Epithelial cell of proximal tubule (primary cell): Measurements from ENCODE around the gene RELT. TPM values are rescaled to one million over a fixed set of nuclear protein-coding genes. Genes with fewer than 3 reads are reported as not detected.

Source experiments
- DNase-seq: peaks from one replicate; pipeline ENCODE4 v3.0.0-alpha.2; 2011; ENCODE audit warnings: low read depth
- H3K4me3 ChIP-seq: 2 replicates; pipeline ENCODE4 v1.5.1; 2011; ENCODE audit warnings: low read depth, mild to moderate bottlenecking, low read length
- CTCF ChIP-seq: conservative IDR thresholded peaks from 2 replicates; pipeline ENCODE4 v1.5.1; 2012; ENCODE audit warnings: low read depth, mild to moderate bottlenecking, low read length
- total RNA-seq: library from RNA; depleted of rRNA; stranded (reverse); fragments of >200 nt; gene quantifications from 2 replicates; pipeline ENCODE4 v1.2.3, GENCODE V29; 2015

RELT gene
- total RNA-seq, 1 donor from 2014 or later, result 9.1 TPM

- no peak overlapping the region for H3K4me3 ChIP-seq
- no peak for TF ChIP-seq CTCF
- DNase-seq, result no peak
These were observed 19.4 kb downstream of the RELT start for GRCh38 chr11:73395297-73396208.

DNA sequence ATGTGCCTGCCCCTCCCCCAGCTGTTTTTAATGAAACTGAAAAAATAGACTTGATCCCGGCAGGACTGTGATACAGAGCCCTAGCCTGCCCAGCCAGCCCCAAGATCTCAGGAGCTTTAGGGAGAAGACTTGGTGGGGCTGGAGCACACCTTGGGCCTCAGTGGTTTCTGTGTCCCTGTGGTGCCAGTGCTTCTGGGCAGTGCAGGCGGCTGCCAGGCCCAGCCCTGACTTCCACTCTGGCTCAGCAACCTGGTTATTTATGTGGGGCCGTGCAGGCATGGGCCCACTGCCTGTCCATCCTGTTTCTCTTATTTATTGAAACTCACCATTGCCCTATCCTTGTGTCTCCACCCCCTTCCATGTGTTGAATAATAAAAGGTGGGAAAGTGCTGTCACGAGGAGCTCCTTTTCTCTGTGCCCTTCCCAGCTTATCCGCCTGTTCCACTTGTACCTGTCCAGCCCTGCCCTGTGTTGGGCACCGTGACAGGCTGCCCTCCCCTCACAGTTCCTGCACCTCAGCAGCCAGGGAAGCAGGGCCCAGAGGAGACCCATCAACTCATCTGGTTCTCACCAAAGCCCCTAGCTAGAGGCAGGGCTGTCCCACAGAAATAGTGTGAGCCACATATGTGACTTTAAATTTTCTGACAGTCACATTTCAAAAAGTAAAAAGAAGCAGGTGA lies 20.2 kb downstream of the RELT start:
- DNase-seq, result no peak
- no peak overlapping the region for H3K4me3 ChIP-seq
- TF ChIP-seq CTCF, result no peak

- no peak overlapping the region for H3K4me3 ChIP-seq
- no peak for DNase-seq
- TF ChIP-seq CTCF, result no peak
These were observed 20.8 kb downstream of the RELT start for GRCh38 chr11:73396985-73397384.

DNA sequence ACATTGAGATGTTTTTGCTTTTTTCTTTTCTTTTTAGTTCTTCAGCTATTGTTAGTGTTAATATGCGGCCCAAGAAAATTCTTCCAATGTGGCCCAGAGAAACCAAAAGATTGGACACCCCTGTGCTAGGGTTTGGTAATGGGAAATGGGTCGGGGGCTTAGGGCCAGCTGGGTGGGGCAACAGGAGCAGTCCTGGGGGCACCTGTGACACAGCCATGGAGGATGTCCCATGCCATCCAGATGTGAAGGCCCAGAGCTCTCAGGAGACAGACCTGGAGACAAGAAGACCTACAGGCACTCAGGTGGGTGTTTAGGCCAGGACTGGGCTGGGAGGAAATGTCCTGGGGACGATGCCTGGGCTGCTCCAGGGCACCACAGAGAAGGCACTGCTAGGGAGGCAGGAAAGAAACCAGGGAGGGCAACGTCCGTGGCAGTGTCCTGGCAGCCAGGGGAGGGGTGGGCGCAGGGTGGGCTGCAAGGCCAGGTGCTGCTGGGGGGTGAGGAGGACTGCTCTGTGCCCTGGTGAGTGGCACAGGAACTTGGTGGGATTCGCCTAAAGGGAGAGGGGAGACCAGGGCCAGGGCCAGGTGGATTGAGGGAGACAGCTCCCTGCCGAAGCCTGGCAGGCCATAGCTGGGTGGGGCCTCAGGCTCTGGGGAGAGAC lies 21.4 kb downstream of the RELT start:
- DNase-seq, result no peak
- TF ChIP-seq CTCF, result no peak
- no peak overlapping the region for H3K4me3 ChIP-seq

GRCh38 chr11:73398132-73398526 lies 21.9 kb downstream of the RELT start:
- no peak for DNase-seq
- no peak overlapping the region for H3K4me3 ChIP-seq
- TF ChIP-seq CTCF, result no peak

DNA sequence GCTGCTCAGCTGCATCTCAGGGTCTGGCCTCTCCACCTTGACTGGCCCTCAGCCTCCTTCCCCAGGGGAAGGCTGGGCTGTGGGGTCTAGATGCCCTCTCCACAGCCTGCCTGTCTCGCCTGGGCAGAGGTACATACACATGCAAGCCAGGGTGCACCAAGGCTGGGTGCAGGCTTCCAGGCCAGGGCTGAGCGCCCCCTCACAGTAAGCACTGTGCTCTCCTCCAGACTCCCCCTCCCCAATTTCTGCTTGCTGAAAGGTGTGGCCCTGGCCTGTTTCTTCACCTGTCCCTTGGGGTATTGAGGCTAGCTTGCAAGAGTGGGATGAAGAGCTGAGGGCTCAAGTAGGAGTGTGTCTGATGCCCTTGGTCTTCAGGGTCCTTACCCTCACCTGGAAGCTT lies 22.5 kb downstream of the RELT start:
- no peak for DNase-seq
- TF ChIP-seq CTCF, result no peak
- H3K4me3 ChIP-seq, result no peak overlapping the region
